HG03575 (cell line): ENCODE results near the gene SRGAP2C.
"Not testable (repeated sequence)": the region's sequence is repeated elsewhere in the genome, so short reads cannot be mapped to it uniquely, and the experiment has no call there.

Source experiments
- ATAC-seq: cut with Tn5 transposase; IDR thresholded peaks from one replicate; pipeline ENCODE4 v1.9.1; 2021; ENCODE audit not compliant: unreplicated experiment, insufficient number of reproducible peaks, low FRiP score; ENCODE audit errors: extremely low read depth

SRGAP2C gene

GRCh38 chr1:121216676-121217075 lies 31.9 kb downstream of the SRGAP2C start:
- not testable (repeated sequence) for ATAC-seq

DNA sequence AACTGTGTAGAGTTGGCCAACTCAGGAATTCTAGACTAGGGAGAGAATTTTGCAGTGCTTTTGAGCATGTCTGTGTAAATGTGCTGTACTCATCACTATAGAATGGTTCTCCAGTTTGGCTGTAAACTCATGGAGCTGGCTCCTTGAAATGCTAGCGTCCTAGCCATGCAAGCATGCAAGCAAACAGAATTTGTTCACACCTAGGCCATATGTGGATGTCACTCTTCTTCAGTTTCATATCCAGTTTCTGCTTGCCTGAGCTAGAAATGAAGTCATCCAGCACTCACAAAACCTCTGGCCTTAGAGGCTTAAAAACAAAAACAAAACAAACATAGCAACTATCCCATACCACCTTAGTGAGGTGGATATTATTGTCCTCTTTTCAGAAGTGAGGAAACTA lies 37.0 kb downstream of the SRGAP2C start:
- ATAC-seq: not testable (repeated sequence)

- peak; percentile 98 for ATAC-seq
These were observed 39.9 kb downstream of the SRGAP2C start for GRCh38 chr1:121224714-121225113.

- ATAC-seq: not testable (repeated sequence)
These were observed 41.6 kb downstream of the SRGAP2C start for GRCh38 chr1:121226295-121226904.

- not testable (repeated sequence) for ATAC-seq
These were observed 42.1 kb downstream of the SRGAP2C start for GRCh38 chr1:121226925-121227324.

DNA sequence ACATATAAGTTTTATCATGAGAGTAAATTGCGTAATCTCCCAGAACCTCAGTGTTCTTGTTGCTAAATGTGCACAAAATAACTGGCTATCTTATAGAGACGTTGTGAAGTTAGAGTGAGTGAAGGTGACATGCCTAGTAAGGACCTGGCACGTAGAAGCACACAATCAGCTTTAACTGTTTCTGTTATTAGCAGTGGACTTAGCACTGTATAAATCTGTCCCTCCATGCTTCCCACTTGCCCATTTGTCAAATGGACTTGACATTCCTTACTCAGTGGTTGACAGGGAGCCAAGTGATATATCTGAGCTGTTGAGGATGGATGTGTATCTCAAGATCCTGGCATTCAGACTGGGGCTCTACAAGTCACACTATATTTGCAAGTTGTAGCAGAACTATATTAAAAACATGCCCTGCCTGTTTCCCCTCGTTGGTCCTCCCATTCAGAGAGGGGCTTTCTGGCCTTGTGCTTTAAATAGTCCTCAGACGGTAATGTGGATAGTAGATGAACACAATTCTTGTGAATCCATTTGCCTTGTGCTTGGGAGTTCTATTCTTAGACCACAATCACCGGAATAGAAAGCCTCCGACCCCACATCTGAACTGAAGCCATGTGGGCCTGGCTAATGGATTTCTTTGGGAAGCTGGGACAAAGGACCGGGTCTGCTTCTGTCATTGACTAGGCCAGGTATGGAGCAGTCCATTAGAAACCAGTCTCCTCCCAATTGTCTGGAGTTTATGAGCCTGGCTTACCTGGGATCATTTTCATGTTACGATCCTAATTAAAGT lies 43.0 kb downstream of the SRGAP2C start:
- ATAC-seq: not testable (repeated sequence)

DNA sequence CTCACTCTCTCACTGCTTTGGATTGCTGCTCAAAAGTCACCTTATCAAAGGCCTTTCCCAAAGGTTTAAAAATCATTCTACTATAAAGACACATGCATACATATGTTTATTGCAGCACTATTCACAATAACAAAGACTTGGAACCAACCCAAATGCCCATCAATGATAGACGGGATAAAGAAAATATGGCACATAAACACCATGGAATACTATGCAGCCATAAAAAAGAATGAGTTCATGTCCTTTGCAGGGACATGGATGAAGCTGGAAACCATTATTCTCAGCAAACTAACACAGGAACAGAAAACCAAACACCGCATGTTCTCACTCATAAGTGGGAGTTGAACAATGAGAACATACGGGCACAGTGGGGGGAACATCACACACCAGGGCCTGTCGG lies 45.9 kb downstream of the SRGAP2C start:
- ATAC-seq: not testable (repeated sequence)

DNA sequence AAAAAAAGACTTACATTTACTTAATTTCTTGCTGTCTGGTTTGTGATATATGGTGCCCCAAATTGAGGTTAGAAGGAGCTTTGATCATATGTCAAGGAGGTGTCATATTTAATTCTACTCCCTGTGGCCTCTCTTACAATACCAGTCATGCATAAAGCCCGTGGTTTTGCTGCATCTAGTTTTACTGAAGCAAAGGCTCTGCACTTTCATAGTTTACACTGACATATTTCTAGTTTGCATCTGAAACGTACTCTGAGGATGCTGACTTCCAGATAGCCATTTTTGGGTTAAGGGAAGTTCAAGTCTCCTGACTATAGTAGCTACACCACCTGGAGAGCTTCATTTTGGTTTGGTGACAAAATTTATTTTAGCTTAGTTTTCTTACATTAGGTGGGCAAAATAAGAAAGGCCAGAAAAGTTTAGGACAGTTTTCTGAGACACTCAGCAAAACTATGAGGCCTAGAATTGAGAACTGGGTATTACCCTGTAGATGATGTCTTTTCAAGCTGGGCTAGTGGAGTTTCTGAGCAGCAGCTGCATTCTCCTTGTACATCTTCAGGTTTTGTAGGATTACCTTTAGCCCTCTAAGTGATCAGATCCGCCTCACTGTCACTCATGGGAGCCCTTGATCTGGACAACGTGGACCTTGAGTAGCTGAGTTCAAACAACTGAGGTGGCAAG lies 47.8 kb downstream of the SRGAP2C start:
- peak; percentile 64 for ATAC-seq

DNA sequence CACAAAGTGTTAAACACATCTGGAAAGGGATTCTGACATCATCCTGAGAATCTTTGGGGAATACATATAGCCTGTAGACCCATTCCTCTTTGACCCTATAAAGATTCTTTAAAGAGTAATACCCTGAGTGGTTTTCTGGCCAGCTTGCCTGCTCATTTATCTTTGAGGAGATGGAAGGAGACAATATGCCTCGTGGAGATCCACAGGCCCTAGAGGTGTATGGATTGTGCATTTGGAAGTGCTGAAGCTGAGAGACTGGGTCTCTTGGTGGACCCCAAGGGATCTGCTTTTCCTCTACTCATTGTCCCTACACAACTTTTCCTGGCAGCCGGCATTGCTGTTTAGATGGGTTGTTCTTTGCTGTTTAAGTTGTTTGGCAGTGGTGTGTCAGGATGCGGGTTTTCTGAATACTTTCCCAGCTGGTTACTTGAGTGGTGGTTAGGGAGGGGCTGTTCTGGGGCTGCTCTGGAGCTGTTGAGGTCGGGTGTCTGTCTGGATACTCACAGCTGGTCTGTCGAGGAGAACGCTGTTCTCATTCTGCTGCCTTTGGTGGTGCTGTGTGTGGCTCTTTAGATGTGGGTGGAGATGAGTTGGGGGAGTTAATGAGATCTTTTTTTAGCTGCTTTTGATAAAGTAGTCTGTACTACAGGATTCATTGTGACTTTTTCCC lies 49.5 kb downstream of the SRGAP2C start:
- ATAC-seq: not testable (repeated sequence)

GRCh38 chr1:121238384-121238783 lies 53.6 kb downstream of the SRGAP2C start:
- peak; percentile 94 for ATAC-seq

- not testable (repeated sequence) for ATAC-seq
These were observed 59.1 kb downstream of the SRGAP2C start for GRCh38 chr1:121243913-121244312.

DNA sequence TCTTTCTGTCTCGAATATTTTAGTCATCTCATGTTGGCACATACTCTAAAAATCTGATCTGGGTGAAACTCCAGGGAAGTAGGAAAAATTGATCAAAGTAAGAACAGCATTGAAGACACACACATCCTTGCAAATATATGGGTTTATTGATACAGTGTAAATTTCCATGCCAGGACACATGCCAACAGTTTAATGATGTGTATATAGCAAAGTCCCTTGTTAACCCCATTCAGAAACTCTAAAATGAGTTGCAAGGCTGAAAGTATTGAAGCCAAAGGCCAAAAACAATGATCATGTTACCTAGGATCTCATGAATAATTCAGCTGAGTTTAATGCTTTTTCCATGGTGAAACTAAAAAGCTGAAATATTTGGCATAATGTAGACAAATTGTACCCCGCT lies 61.6 kb downstream of the SRGAP2C start:
- ATAC-seq: not testable (repeated sequence)

DNA sequence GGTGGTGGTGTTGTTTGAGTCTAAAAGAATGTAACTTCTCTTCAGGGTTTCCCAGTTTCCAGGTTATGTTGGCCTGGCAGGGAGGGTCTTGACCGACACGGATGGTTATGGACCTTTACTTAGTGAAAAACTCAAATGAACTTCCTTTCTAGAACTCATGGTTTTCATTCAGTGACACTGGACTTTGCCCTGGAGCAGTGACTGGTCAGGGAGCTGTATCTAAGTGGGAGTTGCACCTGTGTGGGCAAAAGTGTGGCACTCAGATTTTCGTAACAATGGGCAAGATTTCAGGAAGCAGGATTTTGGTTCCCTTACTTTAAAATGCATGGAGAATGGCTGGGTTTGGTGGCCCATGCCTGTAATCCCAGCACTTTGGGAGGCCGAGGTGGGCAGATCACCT lies 67.9 kb downstream of the SRGAP2C start:
- not testable (repeated sequence) for ATAC-seq

DNA sequence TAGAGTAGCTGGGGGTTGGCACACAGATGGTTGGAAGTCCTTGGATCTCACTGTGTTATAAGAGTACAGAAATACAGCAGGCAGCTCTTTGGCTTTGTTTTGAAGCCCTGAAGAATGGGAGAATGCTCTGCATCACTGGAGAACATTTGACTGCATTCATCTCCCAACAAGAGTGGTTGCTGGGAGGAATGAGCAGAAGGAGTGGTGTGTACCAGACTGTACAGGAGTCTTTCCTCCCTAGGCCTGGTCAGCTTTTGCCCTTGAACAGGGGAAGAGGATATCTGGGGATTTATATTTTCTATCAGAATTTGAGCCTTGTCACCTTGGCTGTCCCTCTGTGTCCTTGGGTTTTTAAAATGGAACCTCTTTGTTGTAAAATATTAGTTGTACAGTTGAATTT lies 69.8 kb downstream of the SRGAP2C start:
- not testable (repeated sequence) for ATAC-seq

DNA sequence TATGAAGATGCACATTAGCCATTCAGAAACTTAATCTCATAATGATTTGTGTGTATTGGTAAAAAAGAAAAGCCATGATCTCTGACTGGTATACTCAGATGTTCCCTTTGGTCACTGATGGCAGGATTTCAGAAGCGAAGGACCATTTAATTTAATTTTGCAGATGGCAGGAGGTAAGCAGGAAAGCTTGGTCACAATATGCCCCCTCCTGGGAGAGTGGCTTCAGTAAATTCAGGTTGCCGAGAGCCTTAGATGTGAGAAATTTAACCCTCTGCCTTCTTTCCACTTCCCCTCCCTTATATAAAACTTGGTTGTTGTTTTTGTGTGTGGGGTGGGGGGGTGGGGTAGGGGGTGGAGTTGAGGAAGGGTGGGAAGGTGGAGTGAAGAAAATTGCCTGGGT lies 72.9 kb downstream of the SRGAP2C start:
- ATAC-seq: not testable (repeated sequence)

DNA sequence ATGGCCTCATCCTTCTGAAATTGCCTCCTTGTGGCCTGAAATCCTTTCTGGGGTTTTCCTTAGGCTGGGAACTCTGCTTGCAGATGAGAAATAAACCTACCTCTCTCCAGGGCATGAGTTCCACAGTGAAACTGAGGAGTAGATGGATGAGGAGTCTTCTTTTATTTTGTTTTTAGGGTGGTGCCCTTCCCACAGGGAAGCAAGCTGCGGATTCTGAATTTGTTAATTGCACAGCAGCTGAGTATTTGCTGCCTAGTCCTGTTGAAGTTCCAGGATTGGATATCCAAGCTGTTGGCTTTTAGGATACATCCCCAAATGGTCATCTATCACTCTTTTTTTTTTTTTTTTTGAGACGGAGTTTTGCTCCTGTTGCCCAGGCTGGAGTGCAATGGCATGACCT lies 73.4 kb downstream of the SRGAP2C start:
- ATAC-seq: not testable (repeated sequence)

GRCh38 chr1:121260205-121260604 lies 75.4 kb downstream of the SRGAP2C start:
- not testable (repeated sequence) for ATAC-seq

GRCh38 chr1:121262163-121262562 lies 77.4 kb downstream of the SRGAP2C start:
- not testable (repeated sequence) for ATAC-seq

DNA sequence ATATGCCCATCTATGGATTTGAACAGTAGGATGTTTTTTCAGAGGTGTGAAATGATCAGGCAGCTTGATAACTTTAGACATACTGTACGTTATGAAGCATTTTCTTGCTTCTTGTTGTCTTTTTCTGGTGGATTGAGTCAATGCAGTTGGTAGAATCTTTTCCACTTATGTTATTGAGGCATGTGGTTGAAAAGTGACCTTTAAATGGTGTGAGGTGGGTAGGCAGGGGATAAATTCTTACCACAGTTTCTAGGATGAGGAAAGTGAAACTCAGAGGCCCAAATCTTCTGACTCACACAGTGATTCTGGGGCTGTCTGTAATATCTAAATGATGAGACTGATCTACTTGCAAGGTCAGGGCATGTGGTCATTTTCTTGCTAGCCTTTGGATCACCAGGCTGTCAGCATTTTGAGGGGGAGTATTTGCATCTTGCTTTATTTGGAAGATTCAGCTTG lies 79.0 kb downstream of the SRGAP2C start:
- peak; percentile 53 for ATAC-seq
